ENCODE results near the gene FNIP1. TPM values are rescaled to one million over a fixed set of nuclear protein-coding genes. Genes with fewer than 3 reads are reported as not detected.

FNIP1 gene
- total RNA-seq, 4 donors from 2014 or later: 24.3 to 54.9 (median 40.8) TPM

DNA sequence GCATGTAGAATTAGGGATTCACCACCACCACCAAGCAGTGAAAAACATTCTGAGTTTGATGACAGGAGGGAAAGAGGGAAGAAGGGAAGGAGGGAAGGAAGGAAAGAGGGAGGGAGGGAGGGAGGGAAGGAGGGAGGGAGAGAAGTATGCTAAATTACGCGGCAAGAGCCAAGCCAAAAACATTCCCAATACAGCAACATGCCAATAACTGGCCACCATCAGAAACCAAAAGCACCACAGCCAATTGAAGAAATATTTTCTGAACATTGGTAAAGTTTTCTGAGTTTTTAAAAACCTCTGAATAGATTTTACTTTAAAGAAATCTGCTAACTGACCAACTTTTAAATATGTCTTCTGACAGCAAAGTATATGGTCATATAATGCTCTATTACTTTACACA, 36.0 kb downstream of the FNIP1 start:
- in situ Hi-C loops (cut with MboI; ENCODE audit: low pct_ligation_motif_present in 1 of 4, low pct_unique_long_range_greater_than_20kb in 1 of 4, low sequenced_read_pairs in 3 of 4): no loop called here
- no peaks in the 10 kb centered on the region for H3K36me3 ChIP-seq

DNA sequence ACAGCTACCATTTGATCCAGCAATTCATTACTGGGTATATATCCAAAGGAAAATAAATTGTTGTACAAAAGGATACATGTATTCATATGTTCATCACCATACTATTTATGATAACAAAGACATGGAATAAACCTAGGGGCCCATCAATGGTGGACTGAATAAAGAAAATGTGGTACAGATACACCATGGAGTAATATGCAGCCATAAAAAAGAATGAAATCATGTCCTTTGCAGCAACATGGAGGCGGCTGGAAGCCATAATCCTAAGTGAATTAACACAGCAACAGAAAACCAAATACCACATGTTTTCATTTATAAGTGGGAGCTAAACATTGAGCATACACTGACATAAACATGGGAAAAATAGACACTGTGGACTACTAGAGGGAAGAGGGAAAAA, 37.1 kb downstream of the FNIP1 start:
- H3K4me1 ChIP-seq: peaks cover 0 to 30% (median 11%) of the 10 kb centered on the region in 4 donors
- no peak overlapping the region for H3K4me3 ChIP-seq
- H3K36me3 ChIP-seq: no peaks in the 10 kb centered on the region
- in situ Hi-C loops (cut with MboI; ENCODE audit: low pct_ligation_motif_present in 1 of 4, low pct_unique_long_range_greater_than_20kb in 1 of 4, low sequenced_read_pairs in 3 of 4) (no loop called here), intact Hi-C loops (cut with DNase I; ENCODE audit: low total_unique reads) (no loop called here)
- TF ChIP-seq POLR2A (IDR thresholded peaks at IDR 0.05): no peak
- TF ChIP-seq, protein P1, sequence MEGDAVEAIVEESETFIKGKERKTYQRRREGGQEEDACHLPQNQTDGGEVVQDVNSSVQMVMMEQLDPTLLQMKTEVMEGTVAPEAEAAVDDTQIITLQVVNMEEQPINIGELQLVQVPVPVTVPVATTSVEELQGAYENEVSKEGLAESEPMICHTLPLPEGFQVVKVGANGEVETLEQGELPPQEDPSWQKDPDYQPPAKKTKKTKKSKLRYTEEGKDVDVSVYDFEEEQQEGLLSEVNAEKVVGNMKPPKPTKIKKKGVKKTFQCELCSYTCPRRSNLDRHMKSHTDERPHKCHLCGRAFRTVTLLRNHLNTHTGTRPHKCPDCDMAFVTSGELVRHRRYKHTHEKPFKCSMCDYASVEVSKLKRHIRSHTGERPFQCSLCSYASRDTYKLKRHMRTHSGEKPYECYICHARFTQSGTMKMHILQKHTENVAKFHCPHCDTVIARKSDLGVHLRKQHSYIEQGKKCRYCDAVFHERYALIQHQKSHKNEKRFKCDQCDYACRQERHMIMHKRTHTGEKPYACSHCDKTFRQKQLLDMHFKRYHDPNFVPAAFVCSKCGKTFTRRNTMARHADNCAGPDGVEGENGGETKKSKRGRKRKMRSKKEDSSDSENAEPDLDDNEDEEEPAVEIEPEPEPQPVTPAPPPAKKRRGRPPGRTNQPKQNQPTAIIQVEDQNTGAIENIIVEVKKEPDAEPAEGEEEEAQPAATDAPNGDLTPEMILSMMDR (IDR thresholded peaks at IDR 0.05): no peak
- no peak for TF ChIP-seq POLR2AphosphoS5 (IDR thresholded peaks at IDR 0.05)
- no peaks in the 10 kb centered on the region for H3K27me3 ChIP-seq
- WGBS, 2 donors (ENCODE audit: low coverage in 1 of 2): 92 to 100% methylated on average over 1 of the region's 1 CpG
- H3K9me3 ChIP-seq: peaks cover 0 to 3% of the 10 kb centered on the region in 2 donors
- H3K27ac ChIP-seq: no peak overlapping the region
- DNase-seq: no peak

More for the DNA sequence above, 36.0 kb downstream of the FNIP1 start:
- no peak for TF ChIP-seq POLR2A (IDR thresholded peaks at IDR 0.05)
- TF ChIP-seq EP300 (IDR thresholded peaks at IDR 0.05; ENCODE audit: low read depth): no peak
- TF ChIP-seq POLR2AphosphoS5 (IDR thresholded peaks at IDR 0.05): no peak
- Histone ChIP-seq H3K27me3 (no peaks in the 10 kb centered on the region), H3K4me3 (no peak overlapping the region), H3K9me3 (peaks cover 0 to 3% of the 10 kb centered on the region in 2 donors), H3K27ac (no peak overlapping the region), H3K4me1 (peaks cover 0 to 31% (median 11%) of the 10 kb centered on the region in 4 donors)
- no peak for DNase-seq
- intact Hi-C loops (cut with DNase I; ENCODE audit: low total_unique reads): no loop called here
- 89% methylated on average over 2 of the region's 2 CpGs; no CpG with 5 or more reads in 1 of the 2 donors for WGBS, 2 donors (ENCODE audit: low coverage in 1 of 2)

DNA sequence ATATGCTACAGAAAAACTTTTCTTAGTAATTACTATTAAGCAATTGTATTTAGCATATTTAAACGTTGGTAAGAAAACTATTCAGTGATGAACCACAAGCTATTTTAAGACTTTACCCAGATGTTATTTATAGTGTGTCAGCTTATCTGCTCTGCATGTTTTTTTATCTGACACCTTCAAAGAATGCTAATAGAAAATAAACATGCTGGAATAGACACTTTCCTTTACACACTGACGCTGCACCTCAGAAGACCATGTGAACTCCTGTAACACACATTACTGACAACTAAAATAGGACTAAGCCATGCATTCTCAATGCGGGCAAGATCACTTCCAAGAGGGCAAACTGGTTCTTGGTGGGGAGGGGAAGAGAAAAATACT, 38.3 kb downstream of the FNIP1 start:
- WGBS, 2 donors (ENCODE audit: low coverage in 1 of 2): 50 to 52% methylated on average over 3 of the region's 3 CpGs
- H3K4me3 ChIP-seq: no peak overlapping the region
- in situ Hi-C loops (cut with MboI; ENCODE audit: low pct_ligation_motif_present in 1 of 4, low pct_unique_long_range_greater_than_20kb in 1 of 4, low sequenced_read_pairs in 3 of 4) (no loop called here), intact Hi-C loops (cut with DNase I; ENCODE audit: low total_unique reads) (no loop called here)
- peaks cover 0 to 35% (median 11%) of the 10 kb centered on the region in 4 donors for H3K4me1 ChIP-seq
- H3K27ac ChIP-seq: no peak overlapping the region
- H3K27me3 ChIP-seq: no peaks in the 10 kb centered on the region
- no peaks in the 10 kb centered on the region for H3K9me3 ChIP-seq
- no peak for TF ChIP-seq EP300 (IDR thresholded peaks at IDR 0.05; ENCODE audit: low read depth)
- TF ChIP-seq POLR2A (IDR thresholded peaks at IDR 0.05): no peak
- no peak for TF ChIP-seq POLR2AphosphoS5 (IDR thresholded peaks at IDR 0.05)
- TF ChIP-seq, protein P1 (IDR thresholded peaks at IDR 0.05): no peak
- no peak for DNase-seq
- no peaks in the 10 kb centered on the region for H3K36me3 ChIP-seq

DNA sequence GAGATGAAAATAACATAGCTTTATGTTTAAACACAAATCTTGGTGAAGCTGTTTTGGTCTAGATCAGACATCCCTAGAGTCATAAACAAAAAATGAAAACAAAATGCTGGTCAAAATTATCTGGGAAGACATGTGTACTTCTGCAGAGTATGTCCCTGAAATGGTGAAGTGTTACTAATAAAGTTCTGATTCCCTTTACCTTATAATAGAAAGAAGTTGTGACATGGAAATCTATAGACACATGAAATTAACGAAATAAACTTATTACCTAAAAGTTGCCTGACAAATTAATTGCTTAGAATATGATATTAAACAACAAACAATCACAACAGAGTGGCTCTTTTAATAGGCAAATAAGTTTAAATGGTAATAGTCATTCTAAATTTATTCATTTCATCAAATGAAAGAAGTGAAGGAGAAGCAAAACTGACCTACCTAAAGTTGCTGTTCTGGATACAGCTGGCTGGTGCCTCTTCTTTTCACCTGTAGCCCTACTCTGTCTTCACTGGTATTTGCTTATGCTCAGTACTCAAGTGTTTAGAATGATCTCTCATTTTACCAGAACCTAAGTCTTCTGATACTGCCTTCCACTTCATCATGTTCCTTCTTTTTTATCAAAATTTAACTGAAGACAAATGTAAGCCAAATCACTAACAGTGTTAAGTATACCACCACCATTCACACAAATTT, 38.8 kb downstream of the FNIP1 start:
- H3K4me3 ChIP-seq: no peak overlapping the region
- in situ Hi-C loops (cut with MboI; ENCODE audit: low pct_ligation_motif_present in 1 of 4, low pct_unique_long_range_greater_than_20kb in 1 of 4, low sequenced_read_pairs in 3 of 4) (no loop called here), intact Hi-C loops (cut with DNase I; ENCODE audit: low total_unique reads) (no loop called here)
- no peak overlapping the region for H3K27ac ChIP-seq
- 93 to 95% methylated on average over 1 of the region's 1 CpG for WGBS, 2 donors (ENCODE audit: low coverage in 1 of 2)
- TF ChIP-seq EP300 (IDR thresholded peaks at IDR 0.05; ENCODE audit: low read depth) (no peak), POLR2AphosphoS5 (IDR thresholded peaks at IDR 0.05) (no peak), POLR2A (IDR thresholded peaks at IDR 0.05) (no peak)
- TF ChIP-seq, protein P1 (IDR thresholded peaks at IDR 0.05): no peak
- H3K4me1 ChIP-seq: peaks cover 0 to 35% (median 13%) of the 10 kb centered on the region in 4 donors
- H3K9me3 ChIP-seq: no peaks in the 10 kb centered on the region
- no peaks in the 10 kb centered on the region for H3K36me3 ChIP-seq
- DNase-seq: no peak
- no peaks in the 10 kb centered on the region for H3K27me3 ChIP-seq

All from transverse colon (tissue), 4 donors.